Panc1 (cell line): Measurements from ENCODE around the gene CYP27B1. TPM values are rescaled to one million over a fixed set of nuclear protein-coding genes. Genes with fewer than 3 reads are reported as not detected.

Experiments
- ATAC-seq: fragments of 200-7000 bp; cut with Tn5 transposase; 2 replicates; pipeline ENCODE4 v1.9.1; 2020; ENCODE audit warnings: mild to moderate bottlenecking, moderate library complexity
- BruUV-seq: library from RNA; stranded (reverse); fragments of 400-500 nt; replicated peaks from 2 replicates; lab custom pipeline; 2021; lab: Mats Ljungman, UMichigan
- CTCF ChIA-PET: fragments of 300-600 bp; sonication (Branson Sonifier 250); formaldehyde crosslinking; loops from one replicate; lab custom pipeline; 2022; ENCODE audit warnings: antibody characterized with exemption; lab: Charles Lee
- POLR2A ChIA-PET: fragments of 300-600 bp; sonication (Branson Sonifier 250); formaldehyde crosslinking; loops from one replicate; lab custom pipeline; 2022; ENCODE audit warnings: antibody characterized with exemption; lab: Charles Lee
- DNase-seq: peaks from one replicate; pipeline ENCODE4 v3.0.0-alpha.2; 2010; ENCODE audit warnings: low read depth, low spot score
- H3K27ac ChIP-seq: 2 replicates; pipeline ENCODE4 v1.5.1; 2011; ENCODE audit warnings: mild to moderate bottlenecking, low read length, inconsistent platforms
- H3K27me3 ChIP-seq: fragments of 200-500 bp; sonication (Bioruptor generic); 2 replicates; pipeline ENCODE4 v1.6.0; 2014; ENCODE audit warnings: low read length, inconsistent platforms; ENCODE audit not compliant: control insufficient read depth, insufficient read depth
- H3K36me3 ChIP-seq: fragments of 200-500 bp; sonication (Bioruptor generic); 2 replicates; pipeline ENCODE4 v1.5.1; 2014; ENCODE audit warnings: inconsistent platforms, mild to moderate bottlenecking, low read length, moderate library complexity; ENCODE audit not compliant: control insufficient read depth, insufficient read depth
- H3K4me1 ChIP-seq: 2 replicates; pipeline ENCODE4 v1.5.1; 2011; ENCODE audit warnings: inconsistent platforms, mild to moderate bottlenecking, low read length, moderate library complexity; ENCODE audit not compliant: control insufficient read depth, insufficient read depth
- H3K4me3 ChIP-seq, 2 experiments: 2 replicates each; pipeline ENCODE4 v1.5.1; 2011 to 2012; ENCODE audit warnings: low read depth in 2 of 2, low read length in 2 of 2, mild to moderate bottlenecking in 2 of 2, inconsistent platforms in 1 of 2, moderate library complexity in 1 of 2
- H3K9me3 ChIP-seq: fragments of 200-500 bp; sonication (Bioruptor generic); 2 replicates; pipeline ENCODE4 v1.5.1; 2014; ENCODE audit warnings: low read depth, mild to moderate bottlenecking, inconsistent platforms, low read length, moderate library complexity; ENCODE audit not compliant: control insufficient read depth, insufficient read depth
- CTCF ChIP-seq: fragments of 450-650 bp; IDR thresholded peaks from 2 replicates; pipeline ENCODE4 v1.5.1; 2017; ENCODE audit warnings: mild to moderate bottlenecking
- POLR2AphosphoS5 ChIP-seq: IDR thresholded peaks from 2 replicates; pipeline ENCODE4 v1.6.1; 2012; ENCODE audit warnings: mild to moderate bottlenecking, low read depth, low read length, moderate library complexity
- REST ChIP-seq, 2 experiments: IDR thresholded peaks; 2 replicates each; pipeline ENCODE4 v1.6.1; 2011 to 2012; ENCODE audit warnings: low read depth in 2 of 2, control low read depth in 1 of 2, low read length in 1 of 2, mild to moderate bottlenecking in 1 of 2, moderate library complexity in 1 of 2; ENCODE audit not compliant: insufficient read depth in 1 of 2
- SIN3A ChIP-seq: IDR thresholded peaks from 2 replicates; pipeline ENCODE4 v1.6.1; 2012; ENCODE audit warnings: low read depth, mild to moderate bottlenecking, low read length, moderate library complexity, borderline replicate concordance; ENCODE audit not compliant: insufficient read depth
- TCF7L2 ChIP-seq: IDR thresholded peaks from 2 replicates; pipeline ENCODE4 v1.6.1; 2011; ENCODE audit warnings: mild to moderate bottlenecking, low read depth, low read length, inconsistent platforms
- in situ Hi-C: cut with HindIII; loops from 2 replicates; pipeline ENCODE4 v1.10.0; 2016; ENCODE audit warnings: low sequenced_read_pairs, low pct_unique_long_range_greater_than_20kb
- intact Hi-C: fragments of 100-400 bp; cut with micrococcal nuclease; formaldehyde crosslinking; loops from one replicate; pipeline ENCODE4 v1.10.0; 2022; ENCODE audit not compliant: unreplicated experiment
- total RNA-seq: library from RNA; stranded (reverse); gene quantifications from one replicate; pipeline ENCODE4 v1.2.1, GENCODE V29; 2021; ENCODE audit not compliant: unreplicated experiment

The CYP27B1 gene
- total RNA-seq, 1 experiment from 2014 or later = 4.0 TPM

GRCh38 chr12:57724936-57725740 is 41.7 kb downstream of the CYP27B1 start:
- no peaks in the 10 kb centered on the region for H3K9me3 ChIP-seq
- no peaks in the 10 kb centered on the region for H3K36me3 ChIP-seq
- ATAC-seq (no peak), DNase-seq (no peak)
- CTCF ChIA-PET = interaction anchor here (0.6 to 2.0 kb wide), 3 partner anchors 8 to 16 kb away, joined by 3 to 10 read pairs (median 3); no protein-coding TSS in a partner anchor
- intact Hi-C loops (no loop called here), in situ Hi-C loops (no loop called here)
- TSS peak; percentile 80 for BruUV-seq
- no peaks in the 10 kb centered on the region for H3K27me3 ChIP-seq
- POLR2A ChIA-PET = no interaction called here
- TF ChIP-seq TCF7L2 = no peak
- no peak overlapping the region for H3K4me3 ChIP-seq
- H3K27ac ChIP-seq = no peak overlapping the region
- peaks cover 4% of the 10 kb centered on the region; the same call in 1 of the 2 replicates for H3K4me1 ChIP-seq

GRCh38 chr12:57724003-57724935 is 42.6 kb downstream of the CYP27B1 start:
- intact Hi-C loops (no loop called here), in situ Hi-C loops (no loop called here)
- TF ChIP-seq CTCF (no peak), TCF7L2 (no peak), SIN3A (no peak), POLR2AphosphoS5 (no peak), REST (IDR thresholded peaks at IDR 0.05; ENCODE audit: insufficient read depth in 1 of 2, low read depth in 2 of 2, low read length in 1 of 2) (no peak)
- CTCF ChIA-PET = interaction anchor here (0.6 to 1.1 kb wide), 2 partner anchors 9 to 11 kb away, joined by 3 to 4 read pairs; no protein-coding TSS in a partner anchor
- H3K4me1 ChIP-seq = peaks cover 4% of the 10 kb centered on the region; the same call in 1 of the 2 replicates
- H3K27me3 ChIP-seq = no peaks in the 10 kb centered on the region
- ATAC-seq (no peak), DNase-seq (no peak)
- POLR2A ChIA-PET = no interaction called here
- H3K4me3 ChIP-seq = no peak overlapping the region
- no peak overlapping the region for H3K27ac ChIP-seq
- no peaks in the 10 kb centered on the region for H3K36me3 ChIP-seq
- no peaks in the 10 kb centered on the region for H3K9me3 ChIP-seq
- BruUV-seq = no TSS peak
